Gastrocnemius medialis (tissue), 4 donors: Measurements from ENCODE around the gene PDE4D.

Experiments used
- CTCF ChIP-seq, 5 experiments: fragments of 450-650 bp in 3 of 5; fragments of 200-600 bp in 2 of 5; sonication (generic) in 2 of 5; IDR thresholded peaks in 4 of 5; conservative IDR thresholded peaks in 1 of 5; 1 replicate in 4 of 5; 2 replicates in 1 of 5; pipeline ENCODE4 v1.5.1; 2016 to 2019; ENCODE audit warnings: antibody characterized with exemption in 5 of 5, mild to moderate bottlenecking in 3 of 5, moderate library complexity in 3 of 5
- POLR2A ChIP-seq, 2 donors: fragments of 450-650 bp; IDR thresholded peaks; one replicate each; pipeline ENCODE4 v1.6.1; 2017; ENCODE audit warnings: antibody characterized with exemption in 2 of 2, mild to moderate bottlenecking in 2 of 2, moderate library complexity in 2 of 2

GRCh38 chr5:59553992-59554391, 339.5 kb downstream of the PDE4D start:
- TF ChIP-seq CTCF (IDR thresholded peaks at IDR 0.05 in 4 of 5, conservative IDR thresholded peaks at IDR 0.05 in 1 of 5) (no peak), POLR2A (IDR thresholded peaks at IDR 0.05) (no peak)
